NCI-H2081 (cell line): ENCODE measurements around the gene DNAJB1.
"Not testable (repeated sequence)": the region's sequence is repeated elsewhere in the genome, so short reads cannot be mapped to it uniquely, and the experiment has no call there.

Source experiments
- DNase-seq, 2 experiments: peaks; one replicate each; lab custom pipeline; 2025; lab: John Stamatoyannopoulos, UW

DNAJB1 gene

GRCh38 chr19:14553042-14553938 is 35.1 kb upstream of the DNAJB1 start:
- DNase-seq: no peak

GRCh38 chr19:14552006-14552360 is 33.8 kb upstream of the DNAJB1 start:
- not testable (repeated sequence) for DNase-seq

GRCh38 chr19:14551134-14552005 is 33.2 kb upstream of the DNAJB1 start:
- not testable (repeated sequence) for DNase-seq

GRCh38 chr19:14550201-14550754 is 32.1 kb upstream of the DNAJB1 start:
- peak in 1 of 2 experiments; percentile 42 for DNase-seq

GRCh38 chr19:14545716-14546082 is 27.5 kb upstream of the DNAJB1 start:
- no peak for DNase-seq

- peak; percentile 93 to 96 for DNase-seq
These were observed 26.9 kb upstream of the DNAJB1 start for GRCh38 chr19:14544977-14545715.

- no peak for DNase-seq
These were observed 25.9 kb upstream of the DNAJB1 start for GRCh38 chr19:14544047-14544446.

- DNase-seq: no peak
These were observed 24.6 kb upstream of the DNAJB1 start for GRCh38 chr19:14542711-14543328.

GRCh38 chr19:14541979-14542378 is 23.8 kb upstream of the DNAJB1 start:
- DNase-seq: not testable (repeated sequence)

GRCh38 chr19:14540741-14541525 is 22.7 kb upstream of the DNAJB1 start:
- DNase-seq: no peak

GRCh38 chr19:14536926-14537692 is 18.9 kb upstream of the DNAJB1 start:
- no peak for DNase-seq

- DNase-seq: no peak
These were observed 15.3 kb upstream of the DNAJB1 start for GRCh38 chr19:14533450-14533849.

GRCh38 chr19:14530506-14530905 is 12.3 kb upstream of the DNAJB1 start:
- no peak for DNase-seq

GRCh38 chr19:14530005-14530348 is 11.8 kb upstream of the DNAJB1 start:
- DNase-seq: no peak

- peak; percentile 99 to 100 for DNase-seq
These were observed 11.2 kb upstream of the DNAJB1 start, which contains the start of gene TECR for GRCh38 chr19:14529254-14530004. TSS of gene TECR (plus strand) at chr19:14529594. CDS start at chr19:14529697, 103 bp downstream.

GRCh38 chr19:14528419-14529253 is 10.4 kb upstream of the DNAJB1 start:
- DNase-seq: no peak

GRCh38 chr19:14526423-14526822 is 8.2 kb upstream of the DNAJB1 start:
- DNase-seq: no peak

GRCh38 chr19:14525729-14526128 is 7.5 kb upstream of the DNAJB1 start:
- no peak for DNase-seq
